Measurements from ENCODE around the gene SKAP1.

SKAP1 gene

DNA sequence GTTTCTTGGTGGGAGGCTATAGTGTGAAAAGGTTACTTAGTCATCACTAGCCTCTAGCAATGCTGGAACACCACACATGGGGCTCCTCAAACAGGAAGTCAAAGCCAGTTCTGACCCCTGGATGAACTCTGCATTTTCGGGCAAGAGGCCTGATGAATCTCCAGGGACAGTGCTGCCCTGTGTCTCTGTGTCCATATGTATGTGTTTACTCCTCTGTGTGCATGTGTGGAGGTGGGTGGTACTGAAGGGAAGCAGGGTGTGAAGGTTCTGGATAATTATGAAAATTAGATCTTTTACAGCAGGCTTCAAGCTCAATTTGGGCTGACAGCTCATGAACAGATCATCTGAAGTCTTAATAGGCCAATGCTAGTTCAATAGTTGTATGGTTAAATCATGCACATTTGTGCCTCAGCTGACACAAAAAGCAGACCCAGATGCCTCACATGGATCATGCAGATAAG is 188.9 kb downstream of the SKAP1 start:
- DNase-seq: peak; percentile 74

- peak; percentile 35 for DNase-seq
Measured at GRCh38 chr17:48240562-48241130, 189.4 kb downstream of the SKAP1 start.

DNA sequence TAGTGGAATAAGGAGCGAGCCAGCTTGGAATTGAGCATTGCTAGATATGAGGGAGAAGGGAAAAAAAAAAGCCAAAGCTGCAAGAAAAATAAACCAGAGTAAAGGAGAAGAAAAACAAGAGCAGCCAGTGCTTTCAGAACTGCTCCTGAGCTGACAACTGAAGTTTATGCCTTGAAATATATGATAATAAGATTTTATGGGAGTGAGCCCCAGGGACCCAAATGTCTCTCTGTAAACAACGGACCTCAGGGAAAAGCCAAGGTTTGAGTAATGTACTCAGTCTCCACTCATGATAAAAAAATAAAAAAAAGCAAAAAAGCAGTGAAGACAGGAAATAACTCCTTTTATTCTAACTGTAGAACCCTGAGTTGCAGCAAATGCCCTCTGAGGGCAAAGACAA is 189.9 kb downstream of the SKAP1 start:
- no peak for DNase-seq

GRCh38 chr17:48239603-48239995 is 190.4 kb downstream of the SKAP1 start:
- no peak for DNase-seq

GRCh38 chr17:48238933-48239602 is 190.9 kb downstream of the SKAP1 start:
- no peak for DNase-seq

GRCh38 chr17:48237456-48237855 is 192.6 kb downstream of the SKAP1 start:
- DNase-seq: peak; percentile 28

- DNase-seq: peak; percentile 86
Measured at GRCh38 chr17:48236681-48237134, 193.3 kb downstream of the SKAP1 start.

- no peak for DNase-seq
Measured at GRCh38 chr17:48234922-48235321, 195.1 kb downstream of the SKAP1 start.

DNA sequence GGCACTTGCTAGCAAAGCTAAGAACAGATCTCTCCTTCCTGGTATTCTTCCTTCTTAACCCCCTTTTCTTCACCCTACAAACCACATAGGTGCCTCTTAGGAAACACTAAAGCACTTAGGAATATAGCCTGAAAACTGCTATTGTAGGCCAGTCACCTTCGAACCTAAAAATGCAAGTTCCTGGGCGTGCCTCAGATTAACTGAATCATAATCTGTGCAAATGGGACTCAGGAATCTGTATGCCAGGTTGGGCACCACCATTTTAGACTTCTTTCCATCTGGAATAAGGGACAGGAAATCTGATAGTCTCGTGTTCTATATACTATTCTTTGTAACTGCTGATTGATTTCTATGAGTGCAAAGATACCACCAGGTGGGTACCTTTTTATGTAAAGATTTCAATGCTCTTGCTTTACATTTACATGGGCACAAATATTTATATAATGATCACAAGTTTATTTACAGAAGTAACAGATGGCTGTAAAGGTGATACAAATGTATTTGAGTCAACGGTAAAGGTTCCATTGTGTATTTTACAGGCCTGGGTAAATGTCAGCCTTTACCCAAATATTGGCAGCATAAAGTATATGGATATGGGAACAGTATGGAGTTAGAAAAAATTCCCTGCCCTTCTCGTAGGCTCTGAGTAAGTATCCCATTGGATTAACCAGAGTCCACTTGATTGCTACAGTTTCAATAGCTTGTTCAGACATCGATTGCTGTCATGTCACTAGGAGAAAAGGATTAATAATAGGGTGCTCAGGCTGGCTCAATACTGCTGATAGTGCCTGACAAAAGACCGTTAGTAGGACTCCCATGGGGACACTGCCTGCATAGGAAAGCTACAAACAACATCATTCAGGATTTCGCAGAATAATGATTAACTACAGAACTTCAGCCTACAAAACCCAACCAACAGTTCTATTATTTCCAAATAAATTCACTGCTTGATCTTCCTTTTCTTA is 197.7 kb downstream of the SKAP1 start:
- no peak for DNase-seq

GRCh38 chr17:48229936-48230335 is 200.1 kb downstream of the SKAP1 start:
- no peak for DNase-seq

GRCh38 chr17:48228720-48229119 is 201.3 kb downstream of the SKAP1 start:
- no peak for DNase-seq

DNA sequence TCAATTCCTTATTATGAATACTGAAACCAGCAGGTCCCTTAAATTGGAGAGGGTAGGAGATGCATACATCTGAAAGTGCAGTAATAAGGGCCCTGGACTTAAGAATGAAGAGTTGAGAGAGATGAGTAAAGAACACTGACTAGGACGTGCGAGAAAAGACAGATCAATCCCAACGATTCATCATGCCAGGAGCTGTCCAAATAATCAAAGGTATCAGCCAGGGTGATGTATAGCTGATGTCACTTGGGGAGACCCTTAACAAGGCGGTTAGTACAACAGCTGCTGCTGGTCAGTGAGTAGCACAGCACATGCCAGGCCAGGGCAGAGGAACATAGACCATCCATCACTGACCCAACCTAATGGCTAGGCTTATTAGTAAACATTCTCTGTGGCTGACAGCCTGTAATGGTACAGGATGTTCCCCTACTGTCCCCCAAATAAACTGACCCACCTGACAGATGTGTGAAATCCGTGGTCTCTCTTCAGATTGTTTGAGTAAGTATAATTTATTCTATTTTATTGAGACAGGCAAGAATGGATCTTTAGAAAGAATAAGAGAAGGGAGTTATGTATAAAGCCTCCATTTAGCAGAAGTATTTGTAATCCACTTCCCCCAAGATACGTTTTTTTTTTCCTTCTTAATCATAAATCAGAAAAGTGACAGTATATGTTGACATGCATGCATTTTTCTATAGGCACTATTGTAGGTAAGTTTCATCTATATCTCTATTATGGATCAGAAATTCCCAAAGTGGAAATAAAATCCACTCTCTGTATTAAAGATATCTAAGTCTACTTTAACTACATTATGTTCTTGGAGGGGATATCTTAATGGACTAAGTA is 204.1 kb downstream of the SKAP1 start:
- no peak for DNase-seq

GRCh38 chr17:48223945-48224344 is 206.1 kb downstream of the SKAP1 start:
- no peak for DNase-seq

- no peak for DNase-seq
Measured at GRCh38 chr17:48219617-48220016, 210.4 kb downstream of the SKAP1 start.

GRCh38 chr17:48215583-48216139 is 214.4 kb downstream of the SKAP1 start:
- peak; percentile 50 for DNase-seq

GRCh38 chr17:48213797-48214196 is 216.2 kb downstream of the SKAP1 start:
- no peak for DNase-seq

DNA sequence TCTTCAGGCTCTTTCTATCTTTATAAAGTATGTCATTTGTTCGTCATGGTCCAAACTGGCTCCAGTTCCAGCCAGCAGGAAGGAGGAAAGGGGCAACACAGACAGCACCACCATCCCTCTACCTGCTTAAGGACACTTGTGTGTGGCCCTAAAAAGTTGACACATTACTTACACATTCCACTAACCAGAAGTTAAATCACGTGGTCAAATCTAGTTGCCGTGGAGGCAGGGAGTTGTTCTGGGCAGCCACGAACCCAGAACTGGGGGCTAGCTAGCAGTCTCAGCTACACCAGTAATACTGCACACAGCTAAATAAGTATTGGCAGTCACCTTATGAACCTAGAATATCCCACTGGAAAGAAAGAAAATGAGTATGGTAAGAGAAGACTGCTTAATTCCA is 218.2 kb downstream of the SKAP1 start:
- DNase-seq: no peak

DNA sequence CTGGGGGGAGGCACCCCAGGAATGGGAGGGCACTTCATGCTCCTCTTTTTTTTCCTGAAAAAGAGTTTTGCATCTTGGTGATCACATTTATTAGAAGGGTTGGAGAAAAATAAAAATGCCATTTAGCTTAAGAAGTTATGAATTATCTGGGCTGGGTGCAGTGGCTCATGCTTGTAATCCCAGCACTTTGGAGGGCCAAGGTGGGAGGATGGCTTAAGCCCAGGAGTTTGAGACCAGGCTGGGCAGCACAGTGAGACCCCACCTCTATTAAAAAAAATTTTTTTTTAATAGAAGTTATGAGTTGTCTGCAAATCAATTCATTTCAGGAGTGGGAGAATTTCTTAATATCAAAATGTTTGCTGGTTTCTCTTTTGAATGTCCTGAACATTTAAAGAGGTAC is 219.0 kb downstream of the SKAP1 start:
- DNase-seq: no peak

GRCh38 chr17:48209973-48210372 is 220.0 kb downstream of the SKAP1 start:
- DNase-seq: no peak

DNA sequence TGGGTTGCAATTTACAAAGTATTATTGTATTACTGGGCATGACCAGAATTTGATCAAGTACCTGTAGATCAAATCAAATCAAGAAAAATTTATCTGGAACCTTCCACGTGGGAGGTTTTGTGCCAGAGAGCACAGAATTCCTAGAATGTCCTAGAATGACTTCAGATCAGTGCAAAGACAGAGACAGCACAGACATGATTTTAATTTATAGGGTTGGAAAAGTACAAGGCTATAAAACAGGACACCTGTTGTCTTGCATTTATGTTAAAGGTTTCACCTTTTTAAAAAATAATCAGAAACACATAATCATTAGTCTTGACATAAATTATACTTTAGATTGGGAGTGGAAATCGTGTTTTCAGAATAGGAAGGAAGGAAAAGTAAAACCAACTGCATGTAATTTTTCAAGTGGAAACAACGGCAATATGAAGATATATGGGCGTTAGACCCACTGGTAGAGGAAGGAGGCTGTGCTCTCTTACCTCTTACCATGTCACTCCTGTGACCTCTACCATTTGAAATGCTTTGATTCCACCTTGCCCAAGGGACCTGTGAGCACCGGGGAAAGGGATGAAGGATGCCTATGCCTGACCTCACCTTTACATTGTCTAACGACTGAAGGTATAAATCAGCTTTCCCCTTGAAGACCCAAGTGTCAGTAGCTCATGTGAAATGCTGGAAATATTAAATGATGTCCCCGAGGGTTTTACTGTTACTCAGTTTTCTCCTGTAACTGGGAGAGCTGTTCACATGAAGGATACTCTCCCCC is 222.1 kb downstream of the SKAP1 start:
- DNase-seq: no peak

DNA sequence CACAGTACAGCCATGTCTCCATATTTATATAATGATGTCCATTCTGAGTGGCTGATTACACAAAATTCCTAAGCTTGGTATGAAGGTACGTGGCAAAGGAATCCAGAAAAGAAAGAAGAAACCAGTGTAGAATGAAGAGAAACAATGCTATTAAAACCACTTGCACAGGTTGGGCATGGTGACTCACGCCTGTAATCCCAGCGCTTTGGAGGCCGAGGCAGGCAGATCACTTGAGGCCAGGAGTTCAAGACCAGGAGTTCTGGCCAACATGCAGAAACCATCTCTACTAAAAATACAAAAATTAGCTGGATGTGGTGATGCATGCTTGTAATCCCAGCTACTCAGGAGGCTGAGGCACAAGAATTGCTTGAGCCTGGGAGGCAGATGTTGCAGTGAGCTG is 223.0 kb downstream of the SKAP1 start:
- DNase-seq: peak; percentile 27

DNA sequence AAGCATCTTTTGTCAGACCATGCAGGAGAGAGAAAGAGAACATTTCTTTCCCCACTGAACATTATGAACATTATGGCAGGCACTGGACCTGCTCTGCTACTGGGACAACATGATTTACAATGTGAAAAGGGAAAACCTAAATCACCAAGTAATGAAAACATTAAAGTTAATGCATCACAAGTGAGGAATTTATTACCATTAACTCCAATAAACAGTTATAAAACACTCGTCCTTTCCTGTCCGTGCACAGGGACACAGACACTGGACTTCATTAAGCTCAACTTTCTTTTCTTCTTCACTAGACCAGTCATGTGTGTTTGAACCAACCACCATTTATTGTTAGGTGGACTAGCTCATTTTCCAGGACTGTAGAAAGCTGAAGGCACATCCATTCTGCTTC is 227.1 kb downstream of the SKAP1 start:
- no peak for DNase-seq

Measured in fibroblast of upper back skin (primary cell).